ENCODE measurements around the gene GALNTL6.

DNA sequence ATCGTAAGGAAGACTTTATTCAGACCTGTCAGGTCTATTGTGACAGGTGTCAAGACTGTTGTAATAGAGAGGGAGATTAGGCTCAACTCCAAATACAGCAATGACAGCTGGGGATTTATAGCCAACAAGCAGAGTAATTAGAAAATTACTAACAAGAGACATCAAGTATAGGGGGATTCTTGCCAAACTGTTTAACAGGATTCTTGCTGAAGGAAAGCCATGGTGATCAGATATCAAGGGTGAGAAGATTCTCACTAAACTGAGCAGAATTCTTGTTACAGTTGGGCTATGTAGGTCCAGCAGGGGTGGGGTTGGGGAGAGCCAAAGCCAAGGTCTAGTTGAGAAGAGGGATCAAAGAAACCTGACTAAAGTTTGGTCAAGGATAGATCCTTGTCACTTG lies 894.4 kb downstream of the GALNTL6 start:
- TF ChIP-seq, protein P1, sequence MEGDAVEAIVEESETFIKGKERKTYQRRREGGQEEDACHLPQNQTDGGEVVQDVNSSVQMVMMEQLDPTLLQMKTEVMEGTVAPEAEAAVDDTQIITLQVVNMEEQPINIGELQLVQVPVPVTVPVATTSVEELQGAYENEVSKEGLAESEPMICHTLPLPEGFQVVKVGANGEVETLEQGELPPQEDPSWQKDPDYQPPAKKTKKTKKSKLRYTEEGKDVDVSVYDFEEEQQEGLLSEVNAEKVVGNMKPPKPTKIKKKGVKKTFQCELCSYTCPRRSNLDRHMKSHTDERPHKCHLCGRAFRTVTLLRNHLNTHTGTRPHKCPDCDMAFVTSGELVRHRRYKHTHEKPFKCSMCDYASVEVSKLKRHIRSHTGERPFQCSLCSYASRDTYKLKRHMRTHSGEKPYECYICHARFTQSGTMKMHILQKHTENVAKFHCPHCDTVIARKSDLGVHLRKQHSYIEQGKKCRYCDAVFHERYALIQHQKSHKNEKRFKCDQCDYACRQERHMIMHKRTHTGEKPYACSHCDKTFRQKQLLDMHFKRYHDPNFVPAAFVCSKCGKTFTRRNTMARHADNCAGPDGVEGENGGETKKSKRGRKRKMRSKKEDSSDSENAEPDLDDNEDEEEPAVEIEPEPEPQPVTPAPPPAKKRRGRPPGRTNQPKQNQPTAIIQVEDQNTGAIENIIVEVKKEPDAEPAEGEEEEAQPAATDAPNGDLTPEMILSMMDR (IDR thresholded peaks at IDR 0.05) = no peak
- no peak for TF ChIP-seq EZH2 (IDR thresholded peaks at IDR 0.05; ENCODE audit: borderline replicate concordance, insufficient read depth, low read depth, low read length, poor library complexity, severe bottlenecking)
